Stimulated activated CD4-positive, alpha-beta T cell treated with anti-CD3 and anti-CD28 coated beads, Interleukin-15, amount 100 ng/mL, for 48 hours (primary cell): ENCODE results near the gene PDCD6IP.
"Not testable (repeated sequence)": the region's sequence is repeated elsewhere in the genome, so short reads cannot be mapped to it uniquely, and the experiment has no call there.

Experiments used
- DNase-seq, 2 donors: peaks; one replicate each; pipeline ENCODE4 v3.0.0-alpha.2; 2020; ENCODE audit warnings: low read depth in 2 of 2

PDCD6IP gene

DNA sequence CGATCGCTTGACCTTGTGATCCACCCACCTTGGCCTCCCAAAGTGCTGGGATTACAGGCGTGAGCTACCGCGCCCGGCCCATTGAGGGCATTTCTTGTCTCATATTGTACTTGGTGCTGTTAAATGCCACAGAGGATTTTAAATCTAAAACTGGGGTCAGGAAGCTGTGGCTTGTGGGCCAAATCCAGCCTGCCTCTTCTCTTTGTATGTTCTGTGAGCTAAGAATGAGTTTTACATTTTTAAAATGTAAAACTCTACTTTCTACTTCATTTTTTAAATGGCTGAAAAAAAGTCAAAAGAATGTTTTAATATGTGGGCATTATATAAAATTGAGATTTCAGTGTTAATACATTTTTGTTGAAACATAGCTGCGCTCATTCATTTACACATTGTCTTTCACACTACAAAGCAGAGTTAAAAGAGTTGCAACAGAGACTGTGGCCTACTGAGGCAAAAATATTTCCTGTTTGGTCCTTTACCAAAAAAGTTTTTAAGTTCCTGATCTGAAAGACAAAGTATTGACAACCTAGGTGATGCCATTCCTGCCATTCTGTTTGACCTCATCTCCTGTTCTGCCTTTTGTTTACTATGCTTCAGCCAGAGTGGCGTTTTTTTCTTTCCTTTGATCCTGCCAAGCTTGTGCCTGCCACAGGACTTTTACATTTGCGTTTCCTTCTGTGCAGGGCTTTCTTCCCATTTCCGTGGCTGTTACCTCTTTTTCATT lies 50.4 kb downstream of the PDCD6IP start:
- DNase-seq: no peak

DNA sequence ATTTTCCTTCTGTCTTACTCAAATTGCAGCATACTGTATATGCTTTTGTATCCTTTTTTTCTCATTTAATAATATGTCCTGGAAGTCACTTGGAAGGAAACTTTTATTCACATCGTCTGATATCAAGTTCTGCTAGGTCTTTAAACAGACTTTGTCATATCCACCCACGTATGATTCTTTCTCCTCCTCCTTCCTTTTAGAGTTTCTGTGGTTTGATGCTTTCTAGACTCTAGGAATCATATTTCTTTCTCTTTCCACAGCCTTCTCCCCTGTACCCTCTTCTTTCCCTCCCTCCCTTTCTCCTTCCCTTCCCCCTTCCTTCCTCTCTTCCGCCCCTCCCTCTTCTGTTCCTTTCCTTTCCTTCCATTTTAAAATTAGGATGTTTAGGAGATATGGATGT lies 52.2 kb downstream of the PDCD6IP start:
- DNase-seq: not testable (repeated sequence)

DNA sequence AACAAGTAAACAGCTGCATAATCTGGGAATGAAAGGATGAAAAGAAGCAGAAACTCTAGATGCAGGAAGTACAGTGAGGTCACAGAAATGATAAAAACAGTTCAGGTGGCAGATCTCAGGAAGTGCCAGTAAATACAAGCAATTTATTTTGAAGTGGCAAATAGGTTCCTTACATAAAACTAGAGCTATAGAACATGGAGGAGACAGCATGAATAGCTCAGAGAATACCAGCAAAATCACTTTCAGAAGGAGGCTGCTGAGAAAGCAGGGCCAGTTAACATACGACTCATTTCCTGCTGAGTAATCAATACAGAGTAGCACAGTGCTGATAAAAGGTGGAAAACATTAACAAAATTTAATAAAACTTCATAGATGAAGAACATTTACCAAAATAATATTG lies 57.0 kb downstream of the PDCD6IP start:
- not testable (repeated sequence) for DNase-seq

DNA sequence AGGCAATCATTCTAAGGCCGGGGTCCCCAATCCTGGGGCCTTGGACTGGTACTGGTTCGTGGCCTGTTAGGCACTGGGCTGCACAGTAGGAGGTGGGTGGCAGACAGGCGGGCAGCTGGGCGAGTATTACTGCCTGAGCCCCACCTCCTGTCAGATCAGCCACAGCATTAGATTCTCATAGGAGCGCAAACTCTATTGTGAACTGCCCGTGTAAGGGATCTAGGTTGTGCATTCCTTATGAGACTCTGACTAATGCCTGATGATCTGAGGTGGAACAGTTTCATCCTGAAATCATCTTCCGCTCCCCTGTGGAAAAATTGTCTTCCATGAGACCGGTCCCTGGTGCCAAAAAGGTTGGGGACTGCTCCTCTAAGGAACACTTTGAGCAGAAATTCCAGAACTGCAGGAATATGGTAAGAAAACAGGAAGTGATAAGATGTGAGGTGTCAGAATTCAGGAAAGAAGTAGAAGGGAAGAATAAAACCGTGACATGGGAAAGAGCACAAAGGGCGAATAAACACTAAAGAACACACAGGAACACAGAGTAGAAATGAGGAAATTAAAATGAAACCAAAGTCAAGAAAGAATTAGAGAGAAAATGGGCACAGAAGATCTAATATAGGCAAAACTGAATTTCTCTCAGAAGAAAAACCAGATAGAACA lies 57.6 kb downstream of the PDCD6IP start:
- DNase-seq: no peak

DNA sequence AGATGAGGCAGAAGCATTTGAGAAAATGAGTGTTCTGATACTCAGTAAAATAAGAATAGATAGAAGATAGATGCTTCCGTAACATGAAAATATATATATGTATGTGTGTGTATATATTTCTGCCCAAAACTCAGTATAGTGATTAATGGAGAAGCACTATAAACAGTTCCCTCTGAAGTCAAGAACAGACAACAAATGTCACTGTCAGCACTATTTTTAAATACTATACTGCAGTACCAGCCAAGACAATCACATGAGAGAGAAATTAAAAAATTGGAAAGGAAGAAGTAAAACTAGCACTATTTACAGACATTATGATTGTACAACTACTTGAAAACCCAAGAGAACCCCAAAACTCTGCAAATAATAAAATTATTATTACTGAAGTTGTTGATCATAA lies 59.3 kb downstream of the PDCD6IP start:
- DNase-seq: not testable (repeated sequence)

DNA sequence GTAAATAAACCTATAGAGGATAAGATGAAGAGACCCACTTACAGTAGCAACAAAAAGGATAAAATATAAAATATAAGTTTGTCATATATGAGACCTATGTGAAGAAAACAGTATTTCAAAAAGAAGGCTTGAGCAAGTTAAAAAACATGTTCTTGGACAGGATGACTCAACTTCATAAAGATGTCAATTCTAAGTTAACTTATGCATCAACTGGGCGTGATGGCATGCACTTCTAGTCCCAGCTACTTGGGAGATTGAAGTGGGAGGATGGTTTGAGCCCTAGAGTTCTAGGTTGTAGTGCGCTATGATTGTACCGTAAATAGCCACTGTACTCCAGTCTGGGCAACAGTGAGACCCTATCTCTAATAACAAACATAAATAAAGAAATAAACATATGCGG lies 59.7 kb downstream of the PDCD6IP start:
- DNase-seq: no peak

DNA sequence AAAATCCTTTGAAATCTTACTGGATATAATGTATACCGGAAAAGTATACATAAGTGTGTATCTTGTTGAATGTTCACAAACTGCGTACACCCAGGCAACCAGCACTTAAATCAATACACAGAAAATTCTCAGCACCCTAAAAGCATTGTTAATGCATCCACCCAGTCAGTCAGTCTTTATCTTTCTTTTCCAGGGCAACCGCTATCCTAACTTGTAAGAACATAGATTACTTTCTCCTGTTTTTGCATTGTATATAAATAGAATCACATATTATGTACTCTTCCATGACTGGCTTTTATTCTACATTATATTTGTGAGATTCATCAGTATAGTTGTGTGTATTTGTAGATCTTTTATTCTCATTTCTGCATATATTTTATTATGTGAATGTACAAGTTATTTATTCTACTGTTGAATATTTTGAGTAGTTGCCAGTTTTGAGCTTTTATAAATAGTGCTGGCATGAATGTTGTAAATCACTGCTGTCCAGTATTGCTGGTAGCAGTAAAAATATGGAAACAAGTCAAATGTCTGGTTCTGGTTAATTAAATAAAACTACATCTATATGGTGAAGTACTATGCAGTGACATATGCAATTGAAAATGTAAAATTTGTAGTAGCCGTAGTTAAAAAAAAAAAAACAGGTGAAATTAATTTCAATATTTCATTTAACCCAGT lies 62.1 kb downstream of the PDCD6IP start:
- no peak for DNase-seq

DNA sequence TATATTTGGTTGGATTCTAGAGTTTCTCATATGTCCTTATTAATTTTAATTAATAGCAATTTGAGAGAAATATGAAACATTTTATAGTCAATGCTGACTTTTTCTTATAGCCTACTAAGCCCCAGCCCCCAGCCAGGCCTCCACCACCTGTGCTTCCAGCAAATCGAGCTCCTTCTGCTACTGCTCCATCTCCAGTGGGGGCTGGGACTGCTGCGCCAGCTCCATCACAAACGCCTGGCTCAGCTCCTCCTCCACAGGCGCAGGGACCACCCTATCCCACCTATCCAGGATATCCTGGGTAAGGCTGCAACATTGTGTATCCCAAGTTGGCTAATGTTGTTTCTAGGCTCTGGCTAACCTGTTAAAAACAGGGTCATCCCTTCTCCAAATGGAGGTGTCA lies 66.7 kb downstream of the PDCD6IP start:
- DNase-seq: no peak

DNA sequence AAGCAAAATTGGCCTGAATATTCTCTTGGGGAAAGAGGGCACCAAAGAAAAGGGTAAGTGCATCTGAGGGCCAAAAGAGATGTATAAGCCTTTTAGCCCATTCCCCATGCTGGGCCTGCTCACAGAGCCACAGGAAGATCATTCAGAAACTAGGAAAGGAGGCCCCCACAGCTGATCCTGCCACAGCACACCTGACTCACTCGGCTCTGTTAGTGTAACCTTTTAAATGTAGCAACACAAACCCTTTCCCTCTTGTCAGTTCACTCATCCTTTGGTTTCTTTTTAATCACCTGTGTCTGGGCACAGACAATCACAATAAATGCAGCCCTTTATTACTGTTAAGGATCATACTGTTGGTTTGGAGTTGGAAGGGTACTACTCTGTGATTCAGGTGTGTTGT lies 69.9 kb downstream of the PDCD6IP start:
- no peak for DNase-seq

DNA sequence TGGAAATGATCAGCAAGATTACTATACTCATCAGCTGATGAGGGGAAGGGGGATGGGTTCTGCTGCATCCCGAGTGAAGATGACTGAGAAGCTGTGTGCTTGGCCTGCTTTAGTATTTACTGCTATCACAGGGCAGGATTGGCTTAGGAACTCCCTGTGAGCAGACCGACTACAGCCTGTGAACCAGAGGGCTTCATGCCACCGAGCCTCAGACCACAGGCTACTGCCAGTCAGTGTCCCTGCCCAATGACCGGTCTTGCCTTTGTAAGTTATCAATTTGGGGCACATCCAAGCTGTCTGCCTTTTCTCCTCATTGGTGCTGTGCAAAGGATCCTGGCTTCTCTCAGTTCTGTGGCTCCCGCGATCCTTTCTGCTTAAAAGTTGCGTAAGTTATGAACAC lies 71.5 kb downstream of the PDCD6IP start:
- DNase-seq: no peak

DNA sequence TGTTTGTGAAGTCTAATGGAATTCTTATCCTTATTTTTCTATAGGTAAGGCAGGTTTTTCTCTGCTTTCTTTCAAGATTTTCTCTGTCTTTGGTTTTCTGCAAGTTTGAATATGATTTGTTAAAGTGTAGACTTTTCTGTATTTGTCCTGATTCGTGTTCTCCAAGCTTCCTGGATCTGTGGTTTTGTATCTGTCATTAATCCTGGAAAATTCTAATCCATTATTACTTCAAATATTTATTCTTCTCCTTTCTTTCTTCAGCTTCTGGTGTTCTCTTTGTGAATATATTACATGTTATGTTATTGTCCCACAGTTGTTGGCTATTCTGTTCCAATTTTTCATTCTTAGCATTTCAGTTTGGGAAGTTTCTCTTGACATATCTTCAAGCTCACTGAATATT lies 76.4 kb downstream of the PDCD6IP start:
- DNase-seq: no peak

DNA sequence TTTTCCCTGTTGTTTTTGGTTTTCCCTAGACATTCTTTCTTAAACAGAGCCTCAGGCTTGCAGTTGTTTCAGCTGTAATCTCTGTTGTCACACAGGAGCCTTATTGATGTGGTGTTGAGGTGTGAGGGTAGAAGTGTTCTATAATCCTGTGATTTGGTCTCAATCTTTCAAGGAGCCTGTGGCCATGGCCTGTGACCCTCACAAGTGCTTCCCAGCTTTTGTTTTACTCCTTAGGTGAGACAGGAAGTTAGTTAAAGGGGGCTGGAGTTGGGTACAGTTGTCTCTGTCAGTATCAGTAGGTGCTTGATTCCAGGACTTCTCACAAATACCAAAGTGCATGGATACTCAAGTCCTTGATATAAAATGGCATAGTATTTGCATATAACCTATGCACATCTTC lies 77.2 kb downstream of the PDCD6IP start:
- no peak for DNase-seq

DNA sequence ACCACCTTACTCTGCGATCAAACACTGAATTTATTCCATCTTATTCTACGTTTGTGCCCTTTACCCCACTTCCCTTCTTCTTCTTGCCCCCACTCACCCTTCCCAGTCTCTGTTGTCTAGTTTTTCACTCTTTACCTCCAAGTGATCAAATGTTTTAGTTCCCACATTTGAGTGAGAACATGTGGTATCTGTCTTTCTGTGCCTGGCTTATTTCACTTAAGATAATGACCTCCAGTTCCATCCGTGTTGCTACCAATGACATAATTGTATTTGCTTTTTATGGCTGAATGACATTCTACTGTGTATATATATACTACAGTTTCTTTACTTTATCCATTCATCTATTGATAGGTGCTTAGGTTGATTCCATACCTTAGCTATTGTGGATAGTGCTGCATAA lies 78.8 kb downstream of the PDCD6IP start:
- DNase-seq: no peak

DNA sequence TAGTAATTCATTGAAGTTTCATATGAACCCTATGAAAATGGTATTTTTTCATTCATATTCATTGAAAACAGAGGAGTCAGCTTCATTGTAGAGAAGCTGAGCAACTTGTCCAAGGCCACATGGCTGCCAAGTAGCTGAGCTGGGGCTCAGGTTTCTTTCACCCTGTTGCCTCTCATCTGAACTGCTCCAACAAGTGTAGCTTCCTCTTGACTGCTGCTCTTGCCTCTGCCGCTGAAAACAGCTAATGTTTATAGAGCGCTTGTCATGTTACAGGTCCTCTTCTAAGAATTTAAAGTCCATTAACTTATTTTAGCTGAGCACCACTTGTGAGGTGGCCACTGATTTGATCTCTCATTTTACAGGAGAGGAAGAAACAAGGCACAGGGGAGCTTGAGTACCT lies 81.1 kb downstream of the PDCD6IP start:
- DNase-seq: no peak

DNA sequence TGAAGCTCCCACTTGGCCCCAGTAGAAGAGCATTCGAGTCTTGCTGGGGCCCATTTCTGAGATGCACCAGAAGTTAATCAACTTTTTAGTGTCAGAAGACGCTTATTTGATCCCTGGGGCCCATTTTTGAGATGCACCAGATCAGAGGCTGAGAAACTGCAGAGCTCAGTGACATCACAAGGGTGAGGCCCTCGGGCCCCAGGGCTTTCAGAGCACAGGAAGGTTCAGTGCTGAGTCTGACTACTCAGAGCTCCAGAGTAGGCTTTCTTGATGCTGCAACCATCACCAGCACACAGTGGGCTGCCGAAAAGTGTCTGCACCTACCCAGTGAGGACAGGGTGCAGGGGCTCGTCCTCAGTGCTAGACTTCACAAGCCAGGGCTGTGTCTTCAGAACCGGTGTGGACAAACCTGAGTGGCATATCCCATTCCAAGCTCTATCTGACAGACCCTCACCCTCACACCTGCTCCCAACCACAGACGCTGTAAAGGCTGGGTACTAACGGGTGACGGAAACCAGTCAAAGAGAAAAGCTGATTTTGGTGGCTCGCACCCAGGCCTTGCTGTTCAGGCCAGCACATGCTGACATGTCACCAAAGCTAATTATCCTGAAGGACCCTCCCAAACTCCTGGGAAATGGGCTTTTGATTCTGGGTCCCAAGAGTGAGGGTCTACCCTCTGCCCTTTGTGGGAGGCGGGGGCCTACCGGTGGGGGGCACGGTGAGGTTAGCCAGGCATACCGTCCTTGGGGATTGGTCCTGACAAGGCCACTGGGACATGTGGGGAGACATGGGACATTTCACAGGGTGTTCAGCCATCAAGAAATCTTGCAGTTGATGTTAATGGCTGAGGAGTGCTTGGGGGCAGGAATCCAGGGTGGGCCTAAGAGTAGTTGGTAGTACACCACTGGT lies 83.0 kb downstream of the PDCD6IP start:
- DNase-seq: no peak

DNA sequence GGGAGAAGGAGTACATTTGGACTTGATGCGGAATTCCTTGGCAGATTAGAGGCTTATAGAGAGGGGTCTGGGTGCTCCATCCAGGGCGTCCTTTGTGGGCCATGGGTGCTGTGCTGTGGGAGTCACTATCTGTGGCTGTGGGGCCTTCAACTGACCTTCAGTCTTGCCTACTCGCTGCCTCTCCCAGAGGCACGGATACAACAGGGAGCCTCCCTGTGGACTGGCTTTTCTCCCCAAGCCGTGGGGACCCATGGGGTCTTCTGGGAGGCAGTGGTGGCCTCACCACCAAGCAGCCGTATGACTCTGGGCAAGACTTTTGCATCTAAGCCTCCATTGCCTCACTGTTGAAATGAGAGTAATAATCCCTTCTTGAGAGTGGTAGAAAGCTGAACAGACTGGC lies 83.9 kb downstream of the PDCD6IP start:
- no peak for DNase-seq

DNA sequence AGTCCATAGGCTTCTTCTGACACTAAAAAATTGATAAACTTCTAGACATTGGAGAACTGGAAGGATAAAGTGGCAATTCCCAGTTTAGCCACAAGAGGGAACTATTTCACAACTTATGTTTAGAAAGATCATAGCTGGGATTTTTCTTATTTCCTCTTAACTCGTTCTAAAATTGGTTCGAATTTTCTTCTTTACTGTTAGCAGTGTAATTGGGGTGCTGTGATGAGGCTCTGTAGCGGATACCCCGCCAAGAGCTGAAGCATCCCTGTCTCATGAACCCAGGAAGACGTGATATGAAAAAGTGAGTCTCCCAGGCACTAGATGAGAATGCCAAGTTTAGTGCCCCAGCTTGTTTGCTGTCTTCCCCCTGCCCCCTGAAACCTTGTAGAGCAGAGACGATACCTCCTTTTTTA lies 85.1 kb downstream of the PDCD6IP start:
- DNase-seq: no peak

DNA sequence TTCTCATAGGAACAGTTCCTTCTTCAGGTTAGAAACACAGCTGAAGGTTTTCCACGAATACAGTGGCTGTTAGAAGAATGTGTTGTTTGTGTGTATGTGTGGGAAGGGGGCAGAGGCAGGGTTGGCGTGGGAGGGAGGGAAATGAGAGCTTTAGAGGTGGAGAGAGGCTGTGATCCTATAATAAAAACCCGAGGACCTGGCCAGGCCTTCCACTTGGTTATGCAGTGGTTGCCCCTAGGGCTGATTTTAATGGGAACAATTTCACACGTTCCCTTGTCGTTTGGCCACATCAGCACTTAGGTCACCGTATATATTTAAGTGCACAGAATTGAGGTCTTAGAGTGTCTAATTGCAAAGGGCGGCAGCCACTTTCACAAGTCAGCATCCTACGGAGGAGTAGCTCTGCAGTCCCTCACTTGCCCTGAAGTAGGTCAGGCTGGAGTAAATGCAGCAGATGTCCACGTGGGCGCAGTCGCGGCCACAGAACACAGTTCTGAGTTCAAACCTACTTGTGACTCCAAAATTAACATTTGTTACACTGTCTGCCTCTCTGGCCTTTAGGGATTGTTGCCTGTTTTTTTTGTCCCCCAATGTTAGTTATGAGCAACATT lies 85.6 kb downstream of the PDCD6IP start:
- no peak for DNase-seq

DNA sequence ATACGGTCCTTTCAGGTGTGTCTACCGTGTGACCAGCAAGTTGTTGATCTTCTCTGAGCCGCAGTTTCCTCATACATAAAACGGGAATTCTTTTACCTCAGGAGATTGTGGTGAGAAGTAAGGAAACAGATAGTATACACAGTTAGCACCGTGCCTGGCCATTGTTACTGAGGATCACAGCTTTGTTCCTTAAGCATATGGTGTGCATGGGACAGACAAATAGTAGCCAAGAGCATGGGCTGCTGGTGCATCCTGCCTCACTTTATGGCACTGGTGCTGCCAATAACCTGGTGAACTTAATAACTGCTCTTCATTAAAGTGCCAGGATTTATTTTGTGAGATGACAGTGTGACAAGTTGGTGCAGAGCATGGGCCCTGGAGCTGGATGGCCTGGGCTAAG lies 86.3 kb downstream of the PDCD6IP start:
- DNase-seq: no peak

DNA sequence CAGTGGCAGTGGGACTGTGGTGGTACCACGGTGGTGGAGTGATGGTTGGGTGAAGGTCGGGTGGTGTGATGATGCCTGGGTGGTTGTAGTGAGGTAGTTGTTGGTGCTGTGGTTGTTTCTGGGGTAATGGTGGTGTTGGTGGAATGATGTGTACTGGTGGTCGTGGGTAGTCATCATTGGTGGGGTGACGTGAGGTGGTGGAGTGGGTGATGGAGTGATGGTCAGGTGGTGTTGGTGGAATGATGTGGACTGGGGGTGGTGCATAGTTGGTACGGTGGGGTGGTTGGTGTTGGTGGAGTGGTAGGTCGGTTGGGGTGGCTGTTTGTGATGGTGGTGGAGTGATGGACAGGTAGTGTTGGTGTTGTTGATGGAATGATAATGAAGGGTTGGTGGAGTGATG lies 87.1 kb downstream of the PDCD6IP start:
- no peak for DNase-seq

DNA sequence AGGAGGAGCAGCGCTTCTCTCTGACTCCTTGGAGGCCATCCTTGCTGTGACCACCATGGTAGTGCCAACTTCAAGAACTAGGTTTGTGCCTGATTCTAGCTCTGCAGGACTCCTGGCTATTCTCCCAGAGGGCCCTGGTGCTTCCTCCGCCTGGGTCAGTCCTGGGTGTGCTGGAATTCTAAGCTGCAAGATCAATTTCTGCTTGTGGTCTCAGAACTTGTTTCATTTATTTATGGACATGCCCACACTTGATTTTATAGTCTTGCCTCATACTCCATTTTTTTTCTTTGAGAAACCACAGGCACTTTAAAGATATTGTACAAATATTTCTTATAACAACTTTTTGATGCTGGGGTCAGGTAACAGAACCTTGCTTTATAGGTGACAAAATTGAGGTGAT lies 87.6 kb downstream of the PDCD6IP start:
- no peak for DNase-seq

DNA sequence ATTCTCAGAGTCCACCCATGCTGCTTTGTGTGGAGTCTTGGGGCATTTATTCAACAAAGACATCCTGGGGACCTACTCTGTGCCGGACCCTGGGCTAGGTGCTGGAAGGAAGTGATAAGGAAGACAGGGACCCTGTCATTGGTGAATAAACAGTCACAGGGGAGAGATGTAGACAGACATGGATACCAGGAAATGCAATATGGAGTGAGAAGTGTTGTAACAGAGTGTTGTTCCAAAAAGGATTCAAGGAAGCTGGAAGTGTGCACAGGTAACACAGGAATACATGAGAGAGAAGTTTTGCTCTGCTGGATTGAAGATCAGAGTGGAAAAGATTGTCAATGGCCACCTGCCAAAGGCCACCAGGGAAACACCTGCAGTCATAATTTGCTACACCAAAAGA lies 89.0 kb downstream of the PDCD6IP start:
- DNase-seq: no peak
